Naive B cell (primary cell): Measurements from ENCODE around the gene SHB. TPM values are rescaled to one million over a fixed set of nuclear protein-coding genes. Genes with fewer than 3 reads are reported as not detected.
A peak's percentile ranks its signal among the peaks of the same experiment; 100 is the strongest.

Source experiments
- ATAC-seq, 2 donors: fragments of 150-1000 bp; cut with Tn5 transposase; 2 replicates each; pipeline ENCODE4 v1.10.0; 2021; ENCODE audit warnings: low read depth in 2 of 2, mild to moderate bottlenecking in 2 of 2, moderate library complexity in 2 of 2
- DNase-seq: peaks from one replicate; pipeline ENCODE4 v3.0.0; 2022
- H3K27ac Mint-ChIP-seq, 6 donors: one replicate each; pipeline ENCODE4 v1.8.0; 2020 to 2022; ENCODE audit warnings: mild to moderate bottlenecking in 6 of 6, mixed read lengths in 6 of 6, moderate library complexity in 5 of 6, inconsistent platforms in 2 of 6
- H3K27me3 Mint-ChIP-seq, 3 donors: one replicate each; pipeline ENCODE4 v1.8.0; 2021 to 2022; ENCODE audit warnings: mixed read lengths in 3 of 3, mild to moderate bottlenecking in 1 of 3
- H3K36me3 Mint-ChIP-seq, 2 donors: one replicate each; pipeline ENCODE4 v1.8.0; 2020 to 2022; ENCODE audit warnings: mixed read lengths in 2 of 2, inconsistent platforms in 1 of 2, mild to moderate bottlenecking in 1 of 2
- H3K4me1 Mint-ChIP-seq, 3 donors: one replicate each; pipeline ENCODE4 v1.8.0; 2020 to 2022; ENCODE audit warnings: mixed read lengths in 3 of 3, inconsistent platforms in 1 of 3, mild to moderate bottlenecking in 1 of 3, moderate library complexity in 1 of 3
- H3K4me3 Mint-ChIP-seq, 8 donors: one replicate each; pipeline ENCODE4 v1.8.0; 2020 to 2022; ENCODE audit warnings: mild to moderate bottlenecking in 8 of 8, mixed read lengths in 8 of 8, moderate library complexity in 8 of 8, inconsistent platforms in 2 of 8
- H3K9me3 Mint-ChIP-seq, 7 donors: one replicate each; pipeline ENCODE4 v1.8.0; 2020 to 2022; ENCODE audit warnings: mixed read lengths in 7 of 7, mild to moderate bottlenecking in 5 of 7, inconsistent platforms in 2 of 7, moderate library complexity in 1 of 7
- polyA plus RNA-seq, 6 donors: library from polyadenylated mRNA; unstranded; fragments of 300-500 nt; fragmentation: Illumina TruSeq; gene quantifications; one replicate each; pipeline ENCODE4 v1.2.3, GENCODE V29; 2021; ENCODE audit warnings: low read depth in 6 of 6

The SHB gene
- polyA plus RNA-seq, 6 donors from 2014 or later, result 0.17 to 0.55 (median 0.27) TPM

- peaks cover 0 to 5% (median 0%) of the 10 kb centered on the region in 7 donors for H3K9me3 Mint-ChIP-seq
- no peak for DNase-seq
- H3K4me3 Mint-ChIP-seq, result no peak overlapping the region
- H3K36me3 Mint-ChIP-seq, result peaks cover 0 to 4% of the 10 kb centered on the region in 2 donors
- H3K4me1 Mint-ChIP-seq, result no peaks in the 10 kb centered on the region
- peaks cover 26 to 41% (median 40%) of the 10 kb centered on the region in 3 donors for H3K27me3 Mint-ChIP-seq
- H3K27ac Mint-ChIP-seq, result no peak overlapping the region
- no peak for ATAC-seq
Observed at GRCh38 chr9:38101423-38101822, 32.4 kb upstream of the SHB start.

GRCh38 chr9:38096238-38096805 is 27.3 kb upstream of the SHB start:
- Mint-ChIP-seq H3K27ac (no peak overlapping the region), H3K27me3 (peaks cover 12 to 24% (median 21%) of the 10 kb centered on the region in 3 donors), H3K4me1 (no peaks in the 10 kb centered on the region), H3K4me3 (no peak overlapping the region), H3K9me3 (no peaks in the 10 kb centered on the region), H3K36me3 (no peaks in the 10 kb centered on the region)
- no peak for DNase-seq
- ATAC-seq, result no peak

GRCh38 chr9:38094165-38094564 is 25.1 kb upstream of the SHB start:
- peaks cover 5 to 21% (median 14%) of the 10 kb centered on the region in 3 donors for H3K27me3 Mint-ChIP-seq
- no peak for ATAC-seq
- no peak overlapping the region for H3K4me3 Mint-ChIP-seq
- H3K27ac Mint-ChIP-seq, result no peak overlapping the region
- no peaks in the 10 kb centered on the region for H3K9me3 Mint-ChIP-seq
- no peaks in the 10 kb centered on the region for H3K4me1 Mint-ChIP-seq
- H3K36me3 Mint-ChIP-seq, result no peaks in the 10 kb centered on the region
- no peak for DNase-seq

- peaks cover 10 to 23% (median 14%) of the 10 kb centered on the region in 3 donors for H3K27me3 Mint-ChIP-seq
Observed at GRCh38 chr9:38092656-38093055, 23.6 kb upstream of the SHB start.

GRCh38 chr9:38092200-38092524 is 23.1 kb upstream of the SHB start:
- Mint-ChIP-seq H3K4me3 (no peak overlapping the region), H3K9me3 (no peaks in the 10 kb centered on the region), H3K4me1 (peaks cover 2 to 7% (median 4%) of the 10 kb centered on the region in 3 donors), H3K36me3 (no peaks in the 10 kb centered on the region), H3K27ac (no peak overlapping the region), H3K27me3 (peaks cover 9 to 25% (median 14%) of the 10 kb centered on the region in 3 donors)
- no peak for DNase-seq
- no peak for ATAC-seq

More at GRCh38 chr9:38092656-38093055, 23.6 kb upstream of the SHB start:
- H3K4me1 Mint-ChIP-seq, result peaks cover 2 to 7% (median 4%) of the 10 kb centered on the region in 3 donors
- H3K4me3 Mint-ChIP-seq, result no peak overlapping the region
- H3K9me3 Mint-ChIP-seq, result no peaks in the 10 kb centered on the region
- no peaks in the 10 kb centered on the region for H3K36me3 Mint-ChIP-seq
- H3K27ac Mint-ChIP-seq, result no peak overlapping the region
- ATAC-seq, result no peak
- no peak for DNase-seq

GRCh38 chr9:38091310-38092199 is 22.5 kb upstream of the SHB start:
- Mint-ChIP-seq H3K4me1 (peaks cover 2 to 7% (median 4%) of the 10 kb centered on the region in 3 donors), H3K9me3 (no peaks in the 10 kb centered on the region), H3K27me3 (peaks cover 9 to 28% (median 17%) of the 10 kb centered on the region in 3 donors), H3K27ac (no peak overlapping the region), H3K4me3 (no peak overlapping the region), H3K36me3 (no peaks in the 10 kb centered on the region)
- no peak for ATAC-seq
- no peak for DNase-seq

- Mint-ChIP-seq H3K4me3 (no peak overlapping the region), H3K36me3 (no peaks in the 10 kb centered on the region), H3K27ac (no peak overlapping the region), H3K4me1 (peaks cover 2 to 7% (median 4%) of the 10 kb centered on the region in 3 donors), H3K27me3 (peaks cover 10 to 39% (median 19%) of the 10 kb centered on the region in 3 donors), H3K9me3 (no peaks in the 10 kb centered on the region)
- no peak for ATAC-seq
- DNase-seq, result no peak
Observed at GRCh38 chr9:38090170-38090569, 21.1 kb upstream of the SHB start.

- Mint-ChIP-seq H3K9me3 (no peaks in the 10 kb centered on the region), H3K27ac (no peak overlapping the region), H3K4me1 (peaks cover 2 to 7% (median 4%) of the 10 kb centered on the region in 3 donors), H3K27me3 (peaks cover 14 to 45% (median 25%) of the 10 kb centered on the region in 3 donors), H3K36me3 (no peaks in the 10 kb centered on the region), H3K4me3 (no peak overlapping the region)
- no peak for ATAC-seq
- no peak for DNase-seq
Observed at GRCh38 chr9:38089387-38090165, 20.5 kb upstream of the SHB start.

- peaks cover 2 to 7% (median 4%) of the 10 kb centered on the region in 3 donors for H3K4me1 Mint-ChIP-seq
- peak overlapping the region in 1 of 8 donors; percentile 36 for H3K4me3 Mint-ChIP-seq
- H3K27me3 Mint-ChIP-seq, result peaks cover 15 to 54% (median 24%) of the 10 kb centered on the region in 3 donors
- ATAC-seq, result peak in 1 of 2 donors; percentile 47
- no peak overlapping the region for H3K27ac Mint-ChIP-seq
- H3K36me3 Mint-ChIP-seq, result no peaks in the 10 kb centered on the region
- peak; percentile 51 for DNase-seq
- no peaks in the 10 kb centered on the region for H3K9me3 Mint-ChIP-seq
Observed at GRCh38 chr9:38088006-38088925, 19.2 kb upstream of the SHB start.

- H3K4me1 Mint-ChIP-seq, result peaks cover 2 to 7% (median 4%) of the 10 kb centered on the region in 3 donors
- peaks cover 23 to 55% (median 28%) of the 10 kb centered on the region in 3 donors for H3K27me3 Mint-ChIP-seq
- H3K9me3 Mint-ChIP-seq, result no peaks in the 10 kb centered on the region
- H3K36me3 Mint-ChIP-seq, result no peaks in the 10 kb centered on the region
- no peak for DNase-seq
- no peak overlapping the region for H3K27ac Mint-ChIP-seq
- no peak overlapping the region for H3K4me3 Mint-ChIP-seq
- ATAC-seq, result no peak
Observed at GRCh38 chr9:38086496-38086895, 17.5 kb upstream of the SHB start.

- Mint-ChIP-seq H3K27ac (no peak overlapping the region), H3K27me3 (peaks cover 23 to 56% (median 34%) of the 10 kb centered on the region in 3 donors), H3K36me3 (no peaks in the 10 kb centered on the region), H3K4me3 (no peak overlapping the region), H3K4me1 (peaks cover 2 to 7% (median 4%) of the 10 kb centered on the region in 3 donors), H3K9me3 (no peaks in the 10 kb centered on the region)
- no peak for DNase-seq
- no peak for ATAC-seq
Observed at GRCh38 chr9:38085308-38085707, 16.3 kb upstream of the SHB start.

- H3K4me1 Mint-ChIP-seq, result peaks cover 2 to 7% (median 4%) of the 10 kb centered on the region in 3 donors
- ATAC-seq (no peak), DNase-seq (no peak)
- no peak overlapping the region for H3K4me3 Mint-ChIP-seq
- peaks cover 0 to 3% of the 10 kb centered on the region in 2 donors for H3K36me3 Mint-ChIP-seq
- no peaks in the 10 kb centered on the region for H3K9me3 Mint-ChIP-seq
- H3K27ac Mint-ChIP-seq, result no peak overlapping the region
- peaks cover 31 to 55% (median 40%) of the 10 kb centered on the region in 3 donors for H3K27me3 Mint-ChIP-seq
Observed at GRCh38 chr9:38084556-38084880, 15.5 kb upstream of the SHB start.
